Fibroblast of the conjunctiva (primary cell): ENCODE results near the gene GGCT.
"Not testable (repeated sequence)": the region's sequence is repeated elsewhere in the genome, so short reads cannot be mapped to it uniquely, and the experiment has no call there.

Source experiments
- DNase-seq: peaks from one replicate; pipeline ENCODE4 v3.0.0-alpha.2; 2010; ENCODE audit warnings: low read depth

The GGCT gene, protein sequence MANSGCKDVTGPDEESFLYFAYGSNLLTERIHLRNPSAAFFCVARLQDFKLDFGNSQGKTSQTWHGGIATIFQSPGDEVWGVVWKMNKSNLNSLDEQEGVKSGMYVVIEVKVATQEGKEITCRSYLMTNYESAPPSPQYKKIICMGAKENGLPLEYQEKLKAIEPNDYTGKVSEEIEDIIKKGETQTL

DNA sequence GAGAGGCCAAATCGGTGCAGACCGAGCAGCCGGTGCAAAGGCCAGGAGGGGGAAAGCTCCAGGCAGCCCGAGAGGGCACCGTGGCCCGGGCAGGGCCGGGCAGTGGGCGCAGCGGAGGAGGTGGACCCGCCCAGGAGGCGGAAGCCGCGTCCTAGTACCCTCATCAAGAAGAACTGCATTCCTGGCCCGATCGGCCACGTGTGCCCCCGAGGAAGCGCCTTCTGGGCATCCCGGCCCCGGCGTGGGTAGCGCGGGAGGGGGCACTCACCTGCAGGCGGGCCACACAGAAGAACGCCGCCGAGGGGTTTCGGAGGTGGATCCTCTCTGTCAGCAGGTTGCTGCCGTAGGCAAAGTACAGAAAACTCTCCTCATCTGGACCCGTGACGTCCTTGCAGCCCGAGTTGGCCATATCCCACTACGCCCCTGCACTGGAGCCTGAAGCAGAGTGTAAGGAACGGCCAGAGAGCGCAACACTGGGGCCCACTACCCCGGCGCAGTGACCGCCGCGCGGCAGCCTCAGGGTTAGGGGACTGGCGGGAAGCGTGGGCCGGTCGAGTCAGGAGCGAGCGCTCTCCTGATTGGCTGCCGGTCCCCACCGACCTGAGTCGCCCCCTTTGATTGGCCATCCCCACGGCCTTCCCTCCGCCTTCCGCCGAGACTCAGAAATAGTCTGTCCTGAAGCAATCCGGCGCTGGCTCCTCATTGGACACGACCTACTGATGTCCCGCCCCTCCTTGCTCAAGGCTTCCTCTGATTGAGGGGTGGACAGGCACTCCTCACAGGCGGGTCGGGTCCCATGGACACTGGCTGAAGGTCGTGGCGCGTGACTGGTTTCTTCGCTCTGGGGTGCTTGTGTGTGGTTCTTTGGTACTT lies at the start of gene GGCT:
Gene GGCT (minus strand): TSS at position 529 of the 873 bp plus-strand sequence. CDS start 120 bp downstream, at position 409.
- DNase-seq, result peak; percentile 98

DNA sequence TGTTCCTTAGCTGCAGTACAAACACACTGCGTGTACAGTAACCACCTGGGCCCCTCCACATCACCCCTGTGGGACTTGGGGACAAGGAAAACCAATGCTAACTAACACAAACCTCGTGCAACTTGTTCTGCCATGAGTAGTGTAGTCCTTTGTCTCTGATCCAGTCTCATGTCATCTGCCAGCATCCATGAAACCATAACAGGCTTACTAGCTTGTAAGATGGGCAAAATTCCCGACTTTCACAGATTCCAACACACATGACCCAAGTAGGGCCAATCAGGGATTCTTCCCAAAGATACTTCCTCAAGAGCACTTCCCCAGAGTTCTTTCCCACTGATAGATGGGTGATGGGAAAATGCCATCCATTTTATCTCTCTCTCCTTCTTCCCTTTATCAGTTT lies 48.9 kb upstream of the GGCT start:
- no peak for DNase-seq

DNA sequence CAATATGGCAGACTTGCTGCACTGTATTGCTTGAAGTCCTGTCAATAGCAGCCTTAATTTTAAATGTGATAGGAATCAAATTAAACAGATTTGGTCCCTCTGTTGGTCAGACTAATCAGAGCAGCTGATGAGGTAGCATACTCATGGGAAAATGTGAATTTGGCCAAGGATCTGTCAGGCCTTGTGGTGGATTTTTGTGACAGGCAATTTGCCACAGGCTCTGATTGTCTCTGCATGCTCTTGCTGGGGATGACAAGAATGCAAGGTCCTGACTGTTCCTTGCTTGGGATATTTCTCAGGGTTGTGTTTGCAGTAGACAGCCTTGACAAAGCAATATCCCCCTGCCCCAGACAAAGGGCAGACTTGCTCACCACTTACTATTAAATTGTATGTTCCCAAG lies 48.5 kb upstream of the GGCT start:
- DNase-seq, result no peak

DNA sequence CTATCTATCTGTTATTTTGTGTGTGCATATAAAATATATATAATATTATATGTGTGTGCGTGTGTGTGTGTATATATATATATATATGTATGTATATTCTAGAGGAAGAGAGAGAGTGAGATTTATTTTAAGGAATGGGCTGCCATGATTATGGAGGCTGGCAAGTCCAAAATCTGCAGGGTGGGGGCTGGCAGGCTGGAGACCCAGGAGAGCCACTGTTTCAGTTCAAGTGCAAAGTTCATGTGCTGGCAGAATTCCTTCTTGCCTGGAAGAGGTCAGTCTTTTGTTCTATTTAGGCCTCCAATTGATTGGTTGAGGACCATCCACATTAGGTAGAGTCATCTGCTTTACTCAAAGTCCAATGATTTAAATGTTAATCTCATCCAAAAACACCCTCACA lies 47.7 kb upstream of the GGCT start:
- DNase-seq, result no peak

DNA sequence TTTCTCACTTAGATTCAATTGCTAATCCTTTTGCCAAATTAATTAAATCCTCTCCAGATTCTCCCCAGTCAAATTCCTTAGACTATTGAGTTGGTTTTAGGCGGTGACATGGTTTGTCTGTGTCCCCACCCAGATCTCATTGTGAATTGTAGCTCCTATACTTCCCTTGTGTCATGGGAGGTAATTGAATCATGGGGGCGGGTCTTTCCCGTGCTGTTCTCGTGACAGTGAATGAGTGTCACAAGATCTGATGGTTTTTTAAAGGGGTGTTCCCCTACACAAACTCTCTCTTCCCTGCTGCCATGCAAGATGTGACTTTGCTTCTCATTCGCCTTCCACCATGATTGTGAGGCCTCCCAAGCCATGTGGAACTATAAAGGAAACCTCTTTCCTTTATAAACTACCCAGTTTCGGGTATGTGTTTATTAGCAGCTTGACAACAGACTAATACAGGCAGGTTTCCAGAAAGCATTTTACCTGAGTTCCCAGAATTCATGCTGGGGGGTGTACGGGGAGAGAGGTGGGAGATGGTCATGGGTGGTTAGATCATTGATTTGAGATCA lies 45.4 kb upstream of the GGCT start:
- no peak for DNase-seq

DNA sequence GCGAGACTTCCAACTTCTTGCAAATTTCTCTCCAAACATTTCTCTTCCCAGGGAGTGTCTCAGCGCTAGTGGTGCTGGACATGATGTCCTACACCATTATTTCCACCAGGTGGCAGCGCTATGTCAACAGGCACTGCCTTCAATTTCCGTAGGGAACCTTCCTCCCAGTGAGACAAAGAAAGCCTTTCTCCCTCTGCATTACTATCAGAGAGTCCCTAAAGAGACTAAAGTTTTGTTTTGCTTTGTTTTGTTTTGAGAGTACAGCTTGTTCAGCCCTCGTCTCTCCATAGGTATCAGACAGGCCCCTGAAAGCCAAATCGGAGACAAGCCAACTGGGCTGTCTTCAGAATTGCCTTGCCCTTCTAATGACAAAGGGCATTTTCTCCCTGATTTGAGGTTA lies 44.2 kb upstream of the GGCT start:
- peak; percentile 49 for DNase-seq

DNA sequence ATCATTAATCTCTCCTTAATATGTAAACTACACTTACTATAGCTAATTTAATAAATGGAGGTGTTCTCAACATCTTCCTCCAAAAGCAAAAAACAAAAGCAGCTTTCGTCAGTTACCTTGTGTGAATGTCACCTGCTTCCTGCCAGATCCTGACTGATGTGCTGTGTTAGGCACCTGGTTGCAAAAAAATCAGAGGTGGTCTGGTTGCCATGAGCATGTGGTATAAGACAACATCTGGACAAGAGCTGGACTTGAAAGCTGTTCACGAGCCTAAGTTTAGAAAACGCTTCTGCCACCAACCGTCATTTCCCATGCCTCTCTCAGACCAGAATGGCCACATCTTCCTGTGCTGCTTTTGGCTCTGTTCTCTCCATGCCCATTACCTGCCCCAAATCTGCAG lies 42.0 kb upstream of the GGCT start:
- DNase-seq, result no peak

DNA sequence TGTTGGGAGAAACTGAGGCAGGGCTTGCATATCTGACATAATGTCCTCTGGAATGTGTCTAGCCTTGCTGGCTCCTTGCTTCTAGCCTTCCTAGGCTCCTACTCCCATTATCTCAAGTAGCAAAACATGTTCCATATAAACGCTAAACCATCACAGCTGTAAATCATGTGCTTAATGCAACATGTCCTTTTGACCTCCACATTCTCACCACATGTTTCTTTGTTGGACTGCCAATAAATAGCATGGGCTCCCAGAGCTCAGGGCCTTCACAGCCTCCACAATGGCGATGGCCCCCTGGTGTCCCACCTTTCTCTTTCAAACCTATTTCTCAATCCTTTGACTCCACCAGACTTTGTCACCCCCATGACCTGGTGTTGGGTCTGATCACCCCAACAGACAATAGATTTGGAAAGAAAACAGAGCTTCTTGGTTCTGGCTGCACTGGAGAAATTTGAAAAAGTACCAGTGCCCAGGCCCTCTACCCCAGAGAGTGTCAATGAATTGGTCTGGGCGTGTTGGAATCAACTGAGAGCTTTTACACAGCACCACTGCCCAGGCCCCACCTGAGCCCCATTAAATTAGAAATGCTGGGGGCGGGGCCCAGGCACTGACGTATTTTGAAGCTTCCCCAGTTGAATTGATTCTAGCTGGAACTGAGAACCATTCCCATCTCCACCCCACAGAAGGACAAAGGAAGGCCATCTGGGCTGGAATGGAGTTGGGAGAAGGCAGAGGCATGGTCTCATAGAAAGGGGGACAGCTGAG lies 41.3 kb upstream of the GGCT start:
- peak; percentile 26 for DNase-seq

DNA sequence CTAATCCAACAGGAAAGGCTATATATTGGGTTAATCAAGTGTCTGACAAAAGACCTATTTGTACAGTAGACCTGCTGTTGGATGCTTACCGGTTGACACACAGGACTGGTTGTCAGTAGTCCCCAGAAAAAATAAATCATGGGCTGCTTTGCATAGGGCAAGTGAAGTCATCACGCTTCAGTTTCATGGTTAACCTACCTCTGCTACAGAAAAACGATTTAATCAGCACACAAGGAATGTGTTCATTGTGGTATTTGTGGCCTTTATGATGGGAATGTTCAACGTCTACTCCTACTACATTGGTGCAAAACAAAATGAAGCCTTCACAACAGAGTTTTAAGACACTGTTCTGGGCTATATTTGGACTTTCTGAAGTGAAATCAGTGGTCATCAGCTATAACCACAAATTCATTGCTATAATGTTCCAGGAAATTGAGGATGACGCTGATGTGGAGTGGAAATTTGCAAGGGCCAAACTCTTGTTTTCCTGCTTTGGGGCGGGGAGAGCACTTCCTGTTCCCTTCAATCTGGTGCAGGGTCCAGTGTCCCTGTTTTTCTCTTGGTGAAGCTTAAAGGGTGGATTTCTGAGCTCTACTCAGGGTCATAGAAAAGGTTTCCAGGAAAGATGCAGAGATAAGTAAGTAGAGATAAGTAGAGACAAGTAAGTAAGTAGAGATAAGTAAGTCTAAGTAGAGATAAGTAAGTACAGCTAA lies 39.3 kb upstream of the GGCT start:
- DNase-seq, result no peak

DNA sequence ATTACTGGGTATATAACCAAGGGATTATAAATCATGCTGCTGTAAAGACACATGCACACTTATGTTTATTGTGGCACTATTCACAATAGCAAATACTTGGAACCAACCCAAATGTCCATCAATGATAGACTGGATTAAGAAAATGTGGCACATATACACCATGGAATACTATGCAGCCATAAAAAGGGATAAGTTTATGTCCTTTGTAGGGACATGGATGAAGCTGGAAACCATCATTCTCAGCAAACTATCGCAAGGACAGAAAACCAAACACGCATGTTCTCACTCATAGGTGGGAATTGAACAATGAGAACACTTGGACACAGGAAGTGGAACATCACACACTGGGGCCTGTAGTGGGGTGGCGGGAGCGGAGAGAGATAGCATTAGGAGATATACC lies 38.5 kb upstream of the GGCT start:
- DNase-seq, result not testable (repeated sequence)

DNA sequence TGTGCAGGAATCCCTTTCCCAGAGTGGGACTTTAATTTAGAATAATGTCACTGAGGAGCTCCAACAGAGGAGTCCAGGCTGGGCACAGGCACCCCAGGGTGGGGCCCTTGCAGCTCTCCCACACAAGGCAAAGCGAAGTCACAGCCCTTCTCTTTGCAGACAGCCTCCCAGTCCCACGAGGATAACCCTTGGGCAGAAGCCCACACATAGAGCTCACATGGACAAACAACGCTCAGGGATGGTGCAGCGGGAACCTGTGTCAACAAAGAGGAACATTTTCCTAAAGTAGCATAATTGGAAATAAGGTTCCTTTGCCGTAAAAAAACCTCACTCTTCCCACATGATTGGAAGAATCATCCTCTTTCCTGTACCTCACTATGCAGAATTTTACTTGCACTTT lies 29.3 kb upstream of the GGCT start:
- no peak for DNase-seq

DNA sequence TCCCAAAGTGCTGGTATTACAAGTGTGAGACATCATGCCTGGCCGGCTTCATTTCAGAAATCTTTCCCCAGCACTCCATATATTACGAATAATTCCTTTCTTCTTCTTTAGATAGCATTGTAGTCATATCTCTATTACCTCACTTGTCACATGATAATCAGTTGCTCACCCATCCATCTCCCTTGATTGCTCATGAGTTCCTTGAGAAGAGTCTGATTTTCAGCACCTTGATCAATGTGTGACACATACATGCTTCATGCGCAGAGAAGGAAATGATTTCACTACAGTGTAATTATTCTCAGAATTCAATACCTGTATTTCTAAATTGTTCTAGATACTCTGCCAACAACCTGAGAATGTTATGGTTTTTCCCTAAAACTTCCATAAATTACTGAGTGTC lies 26.7 kb upstream of the GGCT start:
- DNase-seq, result no peak

DNA sequence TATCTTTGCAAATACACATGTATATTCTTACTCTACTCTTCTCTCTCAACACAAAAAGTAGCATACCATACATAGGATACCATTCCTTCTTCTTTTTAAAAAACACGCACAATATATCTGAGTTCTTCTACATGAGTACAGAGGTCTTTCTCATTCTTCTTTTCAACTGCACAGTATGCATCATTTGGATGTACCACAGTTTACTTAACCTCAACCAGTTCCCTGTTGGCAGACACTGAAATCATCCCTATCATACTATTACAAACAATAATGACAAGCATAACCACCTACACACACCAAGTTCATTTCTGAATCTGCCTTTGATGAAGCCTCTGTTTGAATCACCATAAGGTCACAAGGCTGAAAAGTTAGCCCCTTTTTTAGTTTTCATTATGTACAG lies 25.7 kb upstream of the GGCT start:
- no peak for DNase-seq

DNA sequence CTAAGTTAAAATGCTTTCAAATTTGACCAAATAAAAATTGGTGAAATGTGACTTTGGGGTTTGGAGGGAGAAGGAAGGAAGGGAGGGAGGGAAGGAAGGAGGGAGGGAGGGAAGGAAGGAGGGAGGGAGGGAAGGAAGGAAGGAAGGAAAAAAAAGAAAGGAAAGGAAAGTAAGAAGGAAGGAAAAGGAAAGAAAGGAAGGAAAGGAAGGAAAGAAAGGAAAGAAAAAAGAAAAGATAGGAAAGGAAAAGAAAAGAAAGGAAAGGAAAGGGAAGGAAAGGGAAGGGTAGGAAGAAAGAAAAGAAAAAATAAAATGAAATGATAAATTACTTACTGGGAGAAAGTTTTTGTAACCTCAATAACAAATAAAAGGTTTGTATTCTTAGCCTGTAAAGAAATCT lies 24.1 kb upstream of the GGCT start:
- DNase-seq, result no peak

DNA sequence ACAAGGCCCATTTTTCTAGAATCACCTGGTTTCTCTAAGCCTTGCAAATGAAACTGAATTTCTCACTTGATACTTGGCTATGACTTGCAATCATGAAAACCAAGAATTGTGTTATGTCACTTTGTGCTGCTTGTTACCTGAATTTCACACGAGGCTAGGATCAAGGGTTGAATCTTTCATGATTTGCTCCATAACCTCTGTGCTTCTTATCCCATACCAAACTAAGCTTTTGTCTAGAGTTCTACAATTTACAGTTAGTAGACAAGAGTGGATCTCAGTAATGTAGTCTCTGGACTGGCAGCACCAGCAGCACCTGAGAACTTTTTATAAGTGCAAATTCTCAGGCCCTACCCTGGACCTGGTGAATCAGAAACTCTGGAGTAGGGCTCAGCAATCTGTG lies 22.7 kb upstream of the GGCT start:
- DNase-seq, result not testable (repeated sequence)

DNA sequence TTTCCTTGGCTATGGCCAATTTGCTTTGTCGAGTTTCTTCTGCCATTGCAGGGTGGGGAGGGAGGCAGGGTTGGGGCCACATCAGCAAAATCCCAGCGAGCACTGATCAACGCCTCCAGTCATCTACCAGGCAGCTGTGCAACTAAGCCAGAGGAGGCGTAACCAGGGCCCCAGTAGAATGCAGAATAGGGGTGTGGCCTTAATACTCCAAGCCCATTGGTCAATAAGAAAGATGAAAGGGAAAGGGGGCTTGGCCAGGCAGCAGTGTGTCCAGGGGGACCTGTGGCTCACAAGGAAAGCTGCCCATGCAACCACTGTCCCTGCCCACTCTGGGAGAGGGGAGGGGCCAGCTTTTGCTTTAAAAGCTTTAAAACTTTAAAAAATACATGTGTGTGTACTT lies 21.5 kb upstream of the GGCT start:
- no peak for DNase-seq

DNA sequence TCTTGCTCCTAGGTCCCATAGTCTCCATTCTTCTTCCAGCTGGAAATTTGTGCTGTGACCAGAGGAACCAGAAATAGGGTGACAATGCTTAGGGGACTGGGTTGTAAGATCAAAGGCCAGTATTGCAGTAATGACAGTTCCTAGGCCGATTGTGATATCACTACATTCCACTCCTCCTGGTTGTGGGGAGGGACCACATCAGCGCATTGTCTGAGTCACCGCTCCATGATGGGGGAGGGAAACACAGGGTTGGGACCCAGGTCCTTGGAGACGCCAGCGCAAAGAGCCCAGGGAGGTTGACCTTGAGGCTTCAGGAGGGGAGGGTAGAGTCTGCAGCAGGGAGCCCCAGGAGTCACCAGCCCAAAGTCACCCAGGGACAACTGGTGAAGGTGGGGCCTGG lies 20.8 kb upstream of the GGCT start:
- DNase-seq, result no peak

DNA sequence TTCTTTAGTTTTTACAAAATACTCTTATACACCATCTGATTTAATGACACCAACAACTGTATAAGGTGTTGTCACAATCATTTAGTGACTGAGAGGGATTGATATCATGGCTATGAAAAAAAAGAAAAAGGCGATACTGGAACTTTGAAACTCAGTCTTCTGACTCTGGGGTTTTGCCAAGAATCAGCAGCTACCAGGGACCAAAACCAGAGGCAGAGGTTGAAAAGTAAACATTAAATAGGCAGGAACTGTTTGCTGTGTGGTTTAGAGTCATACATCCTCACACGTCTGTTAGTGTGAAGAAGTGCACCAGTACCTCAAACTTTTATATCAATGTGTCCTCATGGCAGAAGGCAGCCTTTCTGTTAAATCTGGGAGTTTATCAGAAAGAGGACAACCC lies 19.9 kb upstream of the GGCT start:
- DNase-seq, result no peak

DNA sequence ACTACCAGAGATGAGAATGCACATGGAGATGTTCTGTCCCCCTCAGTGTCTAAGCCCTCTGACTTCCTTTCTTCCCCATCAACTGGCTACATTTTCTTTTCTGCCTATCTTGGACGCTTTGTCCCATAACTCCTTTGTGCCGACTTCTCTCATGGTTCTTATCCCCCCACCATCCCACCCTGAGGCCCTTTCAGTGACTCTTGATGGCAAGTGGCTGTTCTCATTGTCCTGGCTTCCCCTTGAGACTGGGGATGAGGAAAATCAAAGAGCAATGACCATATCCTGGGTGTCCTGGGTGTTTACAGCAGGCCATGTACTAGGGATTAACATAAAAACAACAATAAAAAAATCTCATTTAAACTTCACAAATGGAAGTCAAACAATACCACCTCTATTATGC lies 18.8 kb upstream of the GGCT start:
- no peak for DNase-seq

DNA sequence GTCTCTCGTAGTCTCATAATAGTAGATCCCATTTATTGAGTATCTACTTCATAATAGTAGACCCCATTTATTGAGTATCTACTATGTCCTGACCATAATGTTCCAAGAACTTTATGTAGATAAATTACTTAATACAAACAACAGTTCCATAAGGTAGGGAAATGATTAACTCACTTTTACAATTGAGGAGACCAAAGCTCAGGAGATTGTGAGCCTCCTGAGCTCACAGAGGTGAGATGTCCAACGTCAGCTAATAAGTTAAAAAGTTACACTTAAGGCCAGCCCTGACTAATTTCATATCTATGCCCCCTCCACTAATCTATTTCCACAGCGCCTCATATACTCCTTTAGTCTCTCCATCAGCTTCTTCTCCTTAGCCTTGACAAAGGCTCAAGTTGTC lies 17.5 kb upstream of the GGCT start:
- DNase-seq, result no peak

DNA sequence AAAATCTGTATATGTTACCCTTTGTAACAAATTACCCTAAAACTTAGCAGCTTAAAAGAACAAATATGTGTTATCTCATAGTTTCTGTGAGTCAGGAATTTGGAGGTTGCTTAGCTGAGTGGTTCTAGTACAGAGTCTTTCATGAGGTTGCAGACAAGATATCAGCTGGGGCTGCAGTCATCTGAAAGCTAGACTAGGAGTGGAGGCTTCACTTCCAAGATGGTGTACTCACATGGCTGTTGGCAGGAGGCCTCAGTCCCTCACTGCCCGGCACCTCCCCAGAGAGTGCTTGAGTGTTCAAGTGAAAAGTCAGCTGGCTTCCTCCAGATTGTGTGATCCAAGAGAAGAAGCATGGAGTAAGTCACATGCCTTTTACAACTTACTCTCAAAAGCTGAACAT lies 16.9 kb upstream of the GGCT start:
- no peak for DNase-seq

DNA sequence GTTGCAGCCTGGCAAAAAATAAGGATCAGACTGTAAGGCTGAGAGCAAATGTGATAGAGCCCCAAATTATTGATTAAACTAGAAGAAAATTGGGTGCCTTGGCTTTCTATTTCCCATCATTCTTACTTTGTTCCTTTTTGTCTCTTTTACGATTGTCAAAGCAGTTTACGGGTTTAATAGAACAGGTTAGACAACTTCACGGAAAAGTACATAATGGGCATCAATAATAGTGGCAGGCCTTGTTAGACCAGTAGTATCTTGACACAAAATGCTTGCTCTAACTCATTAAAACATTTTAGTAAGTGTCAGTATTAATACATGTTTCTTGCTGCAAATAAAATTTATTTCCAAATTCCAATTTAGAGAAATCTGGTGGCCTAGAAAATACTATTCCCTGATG lies 14.5 kb upstream of the GGCT start:
- DNase-seq, result no peak
